HG03039 (cell line): Measurements from ENCODE around the gene ERN2.
"Not testable (repeated sequence)": the region's sequence is repeated elsewhere in the genome, so short reads cannot be mapped to it uniquely, and the experiment has no call there.

Experiments
- ATAC-seq: cut with Tn5 transposase; IDR thresholded peaks from one replicate; pipeline ENCODE4 v1.9.1; 2021; ENCODE audit warnings: mild to moderate bottlenecking, moderate library complexity; ENCODE audit not compliant: unreplicated experiment

The ERN2 gene

DNA sequence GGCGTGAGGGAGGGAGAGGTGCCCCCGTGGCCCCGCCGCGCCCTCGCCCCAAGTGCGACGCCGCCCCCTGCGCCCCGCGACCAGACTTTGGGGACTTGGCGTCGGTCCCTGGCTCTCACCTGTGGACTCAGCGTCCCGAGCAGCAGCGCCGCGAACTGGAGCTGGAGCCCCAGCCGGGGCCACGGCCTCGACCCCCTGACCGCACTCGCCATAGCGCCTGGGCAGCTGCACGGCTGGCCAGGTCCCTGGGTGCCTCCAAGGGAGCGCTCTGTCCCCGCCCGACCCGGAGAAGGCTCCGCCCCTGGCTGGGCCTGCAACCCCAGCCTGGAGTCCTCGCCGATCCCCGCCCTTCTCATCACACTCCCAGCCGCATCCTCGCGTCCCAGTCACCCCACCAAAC is at the start of gene ERN2:
Gene ERN2, minus strand, starts transcription at position 247 of the 400 bp plus-strand sequence. Its CDS starts 35 bp downstream, at position 212.
- ATAC-seq, result no peak

DNA sequence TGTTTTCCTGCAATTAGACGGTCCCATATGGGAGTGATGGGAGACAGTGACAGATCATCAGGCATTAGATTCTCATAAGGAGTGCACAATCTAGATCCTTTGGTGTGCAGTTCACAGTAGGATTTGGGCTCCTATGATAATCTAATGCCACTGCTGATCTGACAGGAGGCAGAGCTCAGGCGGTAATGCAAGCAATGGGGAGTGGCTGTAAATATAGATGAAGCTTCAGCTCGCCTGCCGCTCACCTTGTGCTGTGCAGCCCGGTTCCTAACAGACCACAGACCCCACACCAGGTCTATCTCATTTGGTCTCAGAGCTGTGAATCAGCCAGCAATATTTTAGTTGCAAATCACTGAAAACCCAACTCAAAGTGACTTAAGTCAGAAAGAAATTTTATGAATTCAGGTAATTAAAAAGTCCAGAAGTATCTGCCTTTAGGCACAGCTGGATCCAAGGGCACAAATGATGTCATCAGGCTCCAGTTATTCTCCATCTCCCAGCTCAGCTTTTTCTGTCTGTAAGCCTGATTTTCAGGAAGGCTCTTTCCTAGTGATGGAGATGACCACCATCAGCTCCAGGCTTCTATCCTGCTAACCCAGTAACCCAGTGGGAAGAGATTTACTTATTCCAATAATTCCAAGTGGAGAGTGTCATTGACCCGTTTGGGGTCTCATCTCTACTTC is 45.1 kb upstream of the ERN2 start:
- ATAC-seq, result no peak

DNA sequence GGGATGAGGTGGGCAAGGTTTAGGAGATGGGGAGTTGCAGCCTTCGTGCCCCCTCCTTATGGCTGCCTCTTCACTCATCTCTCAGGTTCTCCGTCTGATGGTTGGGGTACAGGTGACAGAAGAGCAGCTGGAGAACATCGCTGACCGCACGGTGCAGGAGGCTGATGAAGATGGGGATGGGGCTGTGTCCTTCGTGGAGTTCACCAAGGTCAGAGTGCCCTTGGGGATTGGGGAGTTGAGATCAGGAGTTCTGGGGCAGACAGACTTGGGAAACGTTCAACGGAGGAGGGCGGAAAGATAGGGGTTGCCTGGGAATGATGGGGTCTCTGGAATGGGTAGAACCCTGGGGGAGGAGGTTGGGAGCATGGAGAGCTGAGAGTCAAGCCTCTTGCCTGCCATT is 44.1 kb upstream of the ERN2 start:
- no peak for ATAC-seq

DNA sequence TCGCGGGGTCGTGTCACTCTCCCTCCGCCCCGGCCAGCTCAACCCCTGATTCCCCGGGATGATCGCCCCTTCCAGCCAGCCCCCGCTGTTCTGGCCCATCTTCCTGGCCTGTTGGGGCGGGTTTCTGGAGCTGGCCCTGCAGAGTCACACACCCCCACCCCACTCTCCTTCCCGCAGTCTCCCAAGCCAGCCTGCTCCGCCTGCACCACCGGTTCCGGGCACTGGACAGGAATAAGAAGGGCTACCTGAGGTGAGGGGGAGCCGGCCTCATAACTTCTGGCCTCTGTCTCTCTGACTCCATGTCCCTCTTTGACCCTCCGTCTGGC is 42.4 kb upstream of the ERN2 start:
- ATAC-seq, result no peak

- ATAC-seq, result no peak
These were observed 41.8 kb upstream of the ERN2 start, which contains the start of gene CHP2 for GRCh38 chr16:23754594-23755483. Gene CHP2, plus strand, starts transcription at chr16:23755026. Its CDS starts 24 bp downstream, at chr16:23755050.

DNA sequence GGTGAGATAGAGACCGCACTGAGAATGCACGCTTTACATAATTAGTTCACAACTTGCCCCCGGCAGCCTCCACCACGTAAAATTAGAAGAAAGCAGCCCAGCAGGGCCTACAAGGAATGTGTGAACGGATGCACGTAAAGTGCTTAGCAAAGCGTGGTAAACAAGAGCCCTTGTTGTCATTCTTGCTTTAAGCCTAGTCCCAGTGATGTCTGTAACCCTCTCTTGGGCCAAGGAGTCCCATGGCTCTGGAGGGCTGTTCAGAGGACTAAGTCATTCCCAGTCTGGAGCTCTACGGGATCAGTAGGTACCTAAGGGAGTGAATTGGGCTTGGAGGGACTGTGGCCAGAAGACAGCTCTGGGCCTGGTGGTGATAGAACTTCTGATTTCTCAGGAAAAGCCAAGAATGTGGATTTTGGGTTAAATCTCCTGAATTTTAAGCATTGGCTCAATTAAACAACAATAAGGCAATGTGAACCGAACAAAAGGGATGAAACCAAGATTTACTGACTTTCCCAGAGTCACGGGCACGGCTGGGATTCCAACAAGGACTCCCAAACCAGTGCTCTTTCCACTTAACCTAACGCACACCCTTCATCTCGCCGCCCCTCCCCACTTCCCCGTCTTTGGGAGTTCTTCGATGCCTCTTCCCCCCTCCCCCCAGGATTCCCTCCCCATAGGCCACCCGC is 41.0 kb upstream of the ERN2 start:
- no peak for ATAC-seq

GRCh38 chr16:23751053-23751452 is 38.0 kb upstream of the ERN2 start:
- not testable (repeated sequence) for ATAC-seq

- ATAC-seq, result no peak
These were observed 35.6 kb upstream of the ERN2 start for GRCh38 chr16:23748630-23749029.

DNA sequence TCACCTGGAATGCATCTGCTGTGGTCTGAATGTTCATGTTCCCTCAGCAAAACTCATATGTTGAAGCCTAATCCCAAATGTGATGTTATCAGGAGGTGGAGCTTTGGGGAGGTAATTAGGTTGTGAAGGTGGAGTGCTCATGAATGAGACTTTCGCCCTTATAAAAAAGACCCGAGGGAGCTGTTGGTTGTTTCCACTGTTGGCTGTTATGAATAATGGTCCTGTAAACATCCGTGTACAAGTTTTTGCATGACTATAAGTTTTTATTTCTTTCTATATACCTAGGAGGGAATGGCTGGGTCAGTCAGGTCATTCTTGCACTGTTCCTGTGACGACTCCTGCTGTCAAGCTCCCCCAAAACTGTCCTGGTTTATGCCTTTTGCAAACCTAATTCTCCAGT is 32.2 kb upstream of the ERN2 start:
- no peak for ATAC-seq

GRCh38 chr16:23742766-23743165 is 29.7 kb upstream of the ERN2 start:
- ATAC-seq, result no peak

GRCh38 chr16:23741675-23742303 is 28.8 kb upstream of the ERN2 start:
- no peak for ATAC-seq

DNA sequence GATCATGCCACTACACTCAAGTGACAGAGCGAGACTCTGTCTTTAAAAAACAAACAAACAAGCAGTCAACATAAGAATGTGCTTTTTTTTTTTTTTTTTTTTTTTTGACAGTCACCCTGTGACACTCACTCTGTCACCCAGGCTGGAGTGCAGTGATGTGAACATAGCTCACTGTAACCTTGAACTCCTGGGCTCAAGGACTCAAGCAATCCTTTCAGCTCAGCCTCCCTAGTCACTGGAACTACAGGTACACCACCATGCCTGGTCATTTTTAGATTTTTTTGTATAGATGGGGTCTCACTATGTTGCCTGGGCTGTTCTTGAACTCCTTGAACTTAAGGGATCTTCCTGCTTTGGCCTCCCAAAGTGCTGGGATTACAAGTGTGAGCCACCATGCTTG is 26.5 kb upstream of the ERN2 start:
- no peak for ATAC-seq

DNA sequence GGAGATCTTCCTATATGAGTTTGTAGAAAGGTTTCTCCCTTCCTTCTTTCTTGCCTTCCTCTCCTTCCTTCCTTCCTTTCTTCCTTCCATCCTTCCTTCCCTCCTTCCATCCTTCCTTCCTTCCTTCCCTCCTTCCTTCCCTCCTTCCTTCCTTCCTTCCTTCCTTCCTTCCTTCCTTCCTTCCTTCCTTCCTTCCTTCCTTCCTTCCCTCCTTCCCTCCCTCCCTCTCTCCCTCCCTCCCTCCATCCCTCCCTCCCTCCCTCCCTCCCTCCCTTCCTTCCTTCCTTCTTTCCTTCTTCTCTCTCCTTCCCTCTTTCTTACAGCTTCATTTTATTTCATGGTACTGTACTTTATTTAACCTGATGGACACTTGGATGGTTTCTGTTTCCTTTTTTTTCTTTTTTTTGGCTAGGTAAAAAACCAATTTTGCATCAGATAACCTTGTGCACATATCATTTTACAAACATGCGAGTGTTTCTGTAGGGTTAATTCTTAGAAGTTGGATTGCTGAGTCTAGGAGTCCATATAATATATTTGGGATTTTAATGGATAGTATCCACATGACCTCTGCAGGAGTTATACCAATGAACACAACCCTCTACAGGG is 24.5 kb upstream of the ERN2 start:
- ATAC-seq, result not testable (repeated sequence)

DNA sequence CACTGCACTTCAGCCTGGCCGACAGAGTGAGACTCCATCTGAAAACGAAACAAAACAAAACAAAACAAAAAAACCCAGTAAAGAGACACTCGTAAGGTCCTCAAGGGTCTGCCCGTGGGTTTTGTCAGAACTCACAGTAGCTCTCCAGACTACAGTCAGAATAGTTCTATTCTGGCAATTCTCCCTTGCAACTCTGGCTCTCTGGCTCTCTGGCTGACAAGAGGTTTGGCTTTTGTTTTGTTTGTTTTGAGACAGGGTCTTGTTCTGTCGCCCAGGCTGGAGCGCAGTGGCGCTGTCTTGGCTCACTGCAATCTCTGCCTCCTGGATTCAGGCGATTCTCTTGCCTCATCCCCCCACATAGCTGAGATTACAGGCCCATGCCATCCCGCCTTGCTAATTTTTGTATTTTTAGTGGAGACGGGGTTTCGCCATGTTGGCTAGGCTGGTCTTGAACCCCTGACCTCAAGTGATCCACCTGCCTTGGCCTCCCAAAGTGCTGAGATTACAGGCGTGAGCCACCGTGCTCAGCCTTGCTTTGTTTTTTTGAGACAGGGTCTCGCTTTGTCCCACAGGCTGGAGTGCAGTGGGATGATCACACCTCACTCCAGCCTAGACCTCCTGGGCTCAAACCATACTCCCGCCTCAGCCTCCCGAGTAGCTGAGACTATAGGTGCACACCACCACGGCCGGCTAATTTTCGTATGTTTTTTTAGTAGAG is 21.3 kb upstream of the ERN2 start:
- ATAC-seq, result no peak

GRCh38 chr16:23729503-23730424 is 16.7 kb upstream of the ERN2 start:
- ATAC-seq, result no peak

DNA sequence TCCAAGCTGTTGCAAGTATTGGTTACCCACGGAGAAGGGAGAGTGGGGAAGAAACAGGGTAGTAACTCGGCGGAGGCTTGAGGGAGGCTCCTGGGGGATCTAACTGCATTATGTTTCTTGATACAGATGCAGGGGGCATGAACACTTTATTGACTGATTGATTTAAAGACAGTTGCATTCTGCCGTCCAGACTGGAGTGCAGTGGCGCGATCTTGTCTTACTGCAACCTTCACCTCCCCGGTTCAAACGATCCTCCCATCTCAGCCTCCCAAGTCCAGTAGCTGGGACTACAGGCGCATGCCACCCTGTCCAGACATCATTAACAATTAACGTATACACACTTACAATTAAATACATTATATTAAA is 15.1 kb upstream of the ERN2 start:
- no peak for ATAC-seq

- ATAC-seq, result no peak
These were observed 13.7 kb upstream of the ERN2 start for GRCh38 chr16:23726710-23727109.

DNA sequence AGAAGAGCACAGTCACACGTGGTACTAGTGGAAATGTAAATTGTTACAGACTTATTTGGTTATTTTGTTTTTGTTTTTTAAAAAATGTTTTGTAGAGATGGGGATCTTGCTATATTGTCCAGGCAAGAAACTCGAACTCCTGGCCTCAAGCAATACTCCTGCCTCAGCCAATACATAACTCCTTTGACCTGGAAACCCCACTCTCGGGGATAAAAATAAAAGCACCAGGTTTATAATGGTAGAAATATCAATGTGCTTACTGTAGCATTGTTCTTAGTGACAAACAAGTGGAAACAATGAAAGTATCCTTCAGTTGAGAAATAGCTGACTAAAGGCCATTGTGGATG is 11.7 kb upstream of the ERN2 start:
- ATAC-seq, result no peak

- no peak for ATAC-seq
These were observed 11.2 kb upstream of the ERN2 start for GRCh38 chr16:23724096-23724784.
